ENCODE measurements around the gene LHX3.
"Not testable (repeated sequence)": the region's sequence is repeated elsewhere in the genome, so short reads cannot be mapped to it uniquely, and the experiment has no call there.

The LHX3 gene

GRCh38 chr9:136239983-136240330 is 35.0 kb upstream of the LHX3 start:
- no peak for DNase-seq (ENCODE audit: low read depth)
- no peak for TF ChIP-seq CTCF (conservative IDR thresholded peaks at IDR 0.05; ENCODE audit: low read length)
- H3K4me3 ChIP-seq (ENCODE audit: low read length) = no peak overlapping the region

- no peak overlapping the region for H3K4me3 ChIP-seq (ENCODE audit: low read length)
- DNase-seq (ENCODE audit: low read depth) = no peak
- no peak for TF ChIP-seq CTCF (conservative IDR thresholded peaks at IDR 0.05; ENCODE audit: low read length)
Observed at GRCh38 chr9:136239135-136239982, 34.4 kb upstream of the LHX3 start.

- DNase-seq (ENCODE audit: low read depth) = no peak
- no peak overlapping the region for H3K4me3 ChIP-seq (ENCODE audit: low read length)
- no peak for TF ChIP-seq CTCF (conservative IDR thresholded peaks at IDR 0.05; ENCODE audit: low read length)
Observed at GRCh38 chr9:136238342-136238732, 33.4 kb upstream of the LHX3 start.

- no peak overlapping the region for H3K4me3 ChIP-seq (ENCODE audit: low read length)
- DNase-seq (ENCODE audit: low read depth) = no peak
- no peak for TF ChIP-seq CTCF (conservative IDR thresholded peaks at IDR 0.05; ENCODE audit: low read length)
Observed at GRCh38 chr9:136237486-136238341, 32.8 kb upstream of the LHX3 start.

- not testable (repeated sequence) for DNase-seq (ENCODE audit: low read depth); H3K4me3 ChIP-seq (ENCODE audit: low read length)
Observed at GRCh38 chr9:136236471-136237410, 31.8 kb upstream of the LHX3 start.

- no peak for TF ChIP-seq CTCF (conservative IDR thresholded peaks at IDR 0.05; ENCODE audit: low read length)
- DNase-seq (ENCODE audit: low read depth) = no peak
- H3K4me3 ChIP-seq (ENCODE audit: low read length) = no peak overlapping the region
Observed at GRCh38 chr9:136235709-136236455, 31.0 kb upstream of the LHX3 start.

All from AG10803 (cell line).